Naive thymus-derived CD8-positive, alpha-beta T cell (primary cell): Measurements from ENCODE around the gene ADGB. TPM values are rescaled to one million over a fixed set of nuclear protein-coding genes. Genes with fewer than 3 reads are reported as not detected.
"Not testable (repeated sequence)": the region's sequence is repeated elsewhere in the genome, so short reads cannot be mapped to it uniquely, and the experiment has no call there.

Experiments
- ATAC-seq, 2 donors: fragments of 150-1000 bp; cut with Tn5 transposase in 1 of 2; sonication (Bioruptor Pico), chemical (Tn5 transposase) in 1 of 2; 1 replicate in 1 of 2; 2 replicates in 1 of 2; pipeline ENCODE4 v1.10.0; 2021; ENCODE audit warnings: mild to moderate bottlenecking in 2 of 2, moderate library complexity in 2 of 2
- POLR2A ChIA-PET: fragments of 350-600 bp; sonication (Branson Sonifier 250); formaldehyde crosslinking; loops from one replicate; lab custom pipeline; 2021; ENCODE audit warnings: antibody characterized with exemption; lab: Charles Lee
- DNase-seq, 10 donors: peaks; one replicate each; pipeline versions ENCODE4 v3.0.0 to v3.0.0-alpha.2; 2020 to 2022
- H3K27ac Mint-ChIP-seq, 10 donors: one replicate each; pipeline ENCODE4 v1.8.0; 2020 to 2022; ENCODE audit warnings: mild to moderate bottlenecking in 10 of 10, mixed read lengths in 10 of 10, moderate library complexity in 4 of 10, inconsistent platforms in 1 of 10
- H3K27me3 Mint-ChIP-seq, 5 donors: one replicate each; pipeline ENCODE4 v1.8.0; 2021 to 2022; ENCODE audit warnings: mixed read lengths in 5 of 5
- H3K36me3 Mint-ChIP-seq, 3 donors: one replicate each; pipeline ENCODE4 v1.8.0; 2020 to 2022; ENCODE audit warnings: mixed read lengths in 3 of 3, mild to moderate bottlenecking in 2 of 3, inconsistent platforms in 1 of 3
- H3K4me1 Mint-ChIP-seq, 4 donors: one replicate each; pipeline ENCODE4 v1.8.0; 2021 to 2022; ENCODE audit warnings: mixed read lengths in 4 of 4
- H3K4me3 Mint-ChIP-seq, 10 donors: one replicate each; pipeline ENCODE4 v1.8.0; 2020 to 2022; ENCODE audit warnings: mild to moderate bottlenecking in 10 of 10, mixed read lengths in 10 of 10, moderate library complexity in 6 of 10, inconsistent platforms in 1 of 10
- H3K9me3 Mint-ChIP-seq, 9 donors: one replicate each; pipeline ENCODE4 v1.8.0; 2020 to 2022; ENCODE audit warnings: mixed read lengths in 9 of 9, mild to moderate bottlenecking in 3 of 9, inconsistent platforms in 1 of 9, moderate library complexity in 1 of 9
- polyA plus RNA-seq, 3 donors: library from polyadenylated mRNA; unstranded; fragments of 300-500 nt; fragmentation: Illumina TruSeq; gene quantifications; one replicate each; pipeline ENCODE4 v1.2.3, GENCODE V29; 2021
- total RNA-seq, 8 experiments: library from RNA in 2 of 8; stranded (reverse) in 2 of 8; gene quantifications; one replicate each; pipeline ENCODE4 v1.2.3 and lab custom pipeline; 2021 to 2026

ADGB gene
- total and polyA plus RNA-seq, 5 experiments from 2014 or later = not detected

DNA sequence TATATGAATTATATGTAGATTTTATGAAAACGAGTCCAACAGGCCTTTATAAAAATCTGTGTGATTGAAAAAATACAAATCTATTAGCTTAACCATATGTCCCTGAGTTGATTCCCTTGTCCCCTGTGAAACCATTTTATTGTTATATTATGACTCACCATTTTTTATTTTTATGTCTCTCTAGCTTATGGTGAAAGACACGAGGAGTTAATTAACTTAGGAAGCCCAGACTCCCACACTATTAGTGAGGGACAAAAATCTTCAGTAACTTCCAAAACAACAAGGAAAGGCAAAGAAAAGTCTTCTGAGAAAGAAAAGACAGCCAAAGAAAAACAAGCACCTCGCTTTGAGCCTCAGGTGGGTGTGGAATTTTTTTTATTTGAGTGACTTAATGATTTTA lies 183.1 kb downstream of the ADGB start:
- DNase-seq = no peak
- Mint-ChIP-seq H3K9me3 (peaks cover 0 to 6% (median 0%) of the 10 kb centered on the region in 9 donors), H3K4me1 (peaks cover 0 to 6% (median 0%) of the 10 kb centered on the region in 4 donors), H3K27me3 (no peaks in the 10 kb centered on the region), H3K27ac (no peak overlapping the region), H3K4me3 (no peak overlapping the region), H3K36me3 (no peaks in the 10 kb centered on the region)
- no peak for ATAC-seq
- POLR2A ChIA-PET = no interaction called here

DNA sequence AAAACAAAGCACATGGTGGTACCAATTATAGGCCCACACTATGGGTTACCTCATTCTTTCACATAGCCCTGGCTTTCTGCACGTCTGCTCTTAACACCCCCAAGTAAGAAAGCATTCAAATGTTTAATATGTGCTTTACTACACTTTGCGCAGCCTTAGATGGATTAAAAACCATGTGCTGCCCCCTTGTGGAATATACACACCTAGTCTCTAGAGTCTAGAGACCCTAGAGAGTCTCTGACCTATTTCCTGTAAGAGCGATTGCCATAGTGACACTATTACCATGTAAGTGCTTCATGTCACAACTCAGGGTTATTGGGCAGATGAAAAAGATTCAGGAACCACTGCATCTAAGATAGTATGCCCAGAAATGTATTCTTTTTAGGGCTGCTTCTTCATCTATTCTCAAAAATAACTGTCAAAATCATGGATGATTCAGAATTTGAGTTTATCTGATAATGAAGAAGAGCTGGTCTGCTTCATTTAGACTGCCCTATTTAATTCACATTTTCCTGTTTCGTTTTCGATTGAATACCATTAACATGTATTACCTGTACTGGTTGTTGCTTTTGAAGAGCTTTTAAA lies 186.3 kb downstream of the ADGB start:
- Mint-ChIP-seq H3K36me3 (no peaks in the 10 kb centered on the region), H3K4me3 (no peak overlapping the region), H3K27me3 (peaks cover 0 to 4% (median 0%) of the 10 kb centered on the region in 5 donors), H3K27ac (no peak overlapping the region), H3K4me1 (peaks cover 0 to 6% (median 0%) of the 10 kb centered on the region in 4 donors), H3K9me3 (no peaks in the 10 kb centered on the region)
- ATAC-seq (peak; percentile 84 to 97), DNase-seq (peak in 6 of 10 donors; percentile 7 to 49 (median 26))
- POLR2A ChIA-PET = no interaction called here

DNA sequence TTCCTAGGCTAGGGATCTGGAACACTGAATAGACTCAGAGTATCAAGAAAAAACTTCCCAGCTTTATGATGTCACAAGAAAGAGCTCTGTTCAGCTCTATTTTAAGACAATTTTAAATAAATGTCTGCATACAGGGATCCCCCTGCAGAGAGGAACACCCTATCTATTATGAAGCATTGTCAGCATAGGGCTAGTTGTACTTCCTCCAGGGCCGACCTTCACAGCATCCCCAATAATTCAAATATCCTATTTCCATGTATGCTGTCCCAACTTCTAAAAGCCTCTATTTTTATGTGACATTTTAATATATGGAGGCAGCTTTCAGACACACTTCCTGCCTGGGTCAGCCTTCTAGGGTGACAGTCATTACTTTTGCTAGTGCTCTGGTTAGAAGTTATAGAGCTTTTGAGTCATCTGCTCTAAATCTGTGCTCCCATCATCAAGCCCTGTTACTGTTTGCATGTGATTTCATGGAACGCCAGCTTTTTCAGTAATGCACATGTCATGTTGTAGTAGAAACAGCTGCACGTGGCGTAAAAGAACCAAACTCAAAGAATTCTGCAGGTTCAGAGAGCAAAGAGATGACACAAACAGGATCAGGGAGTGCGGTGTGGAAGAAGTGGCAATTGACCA lies 189.2 kb downstream of the ADGB start:
- no peak for DNase-seq
- H3K4me3 Mint-ChIP-seq = no peak overlapping the region
- no peak for ATAC-seq
- POLR2A ChIA-PET = no interaction called here
- H3K9me3 Mint-ChIP-seq = peaks cover 0 to 10% (median 2%) of the 10 kb centered on the region in 9 donors
- H3K27me3 Mint-ChIP-seq = peaks cover 0 to 4% (median 0%) of the 10 kb centered on the region in 5 donors
- H3K4me1 Mint-ChIP-seq = peaks cover 0 to 6% (median 0%) of the 10 kb centered on the region in 4 donors
- H3K36me3 Mint-ChIP-seq = peaks cover 0 to 8% (median 6%) of the 10 kb centered on the region in 3 donors
- no peak overlapping the region for H3K27ac Mint-ChIP-seq

DNA sequence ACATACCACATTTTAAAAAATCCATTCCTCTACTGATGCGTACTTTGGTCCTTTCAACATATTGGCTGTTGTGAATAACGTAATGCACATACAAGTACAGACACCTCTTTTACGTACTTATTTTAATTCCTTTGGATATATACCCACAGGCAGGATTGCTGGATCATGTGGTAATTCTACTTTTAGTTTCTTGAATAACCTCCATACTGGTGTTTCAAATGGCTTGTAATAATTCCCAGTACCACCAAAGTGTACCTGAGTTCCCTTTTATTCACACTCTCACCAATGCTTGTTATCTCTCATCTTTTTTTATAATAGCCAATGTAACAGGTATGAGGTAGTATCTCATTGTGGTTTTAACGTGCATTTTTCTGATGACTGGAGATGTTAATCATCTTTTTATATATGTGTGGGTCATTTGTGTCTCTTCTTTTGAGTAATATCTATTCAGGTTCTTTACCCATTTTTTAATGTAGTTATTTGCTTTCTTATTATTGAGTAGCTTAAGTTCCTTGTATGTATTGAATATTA lies 191.9 kb downstream of the ADGB start:
- POLR2A ChIA-PET = no interaction called here

DNA sequence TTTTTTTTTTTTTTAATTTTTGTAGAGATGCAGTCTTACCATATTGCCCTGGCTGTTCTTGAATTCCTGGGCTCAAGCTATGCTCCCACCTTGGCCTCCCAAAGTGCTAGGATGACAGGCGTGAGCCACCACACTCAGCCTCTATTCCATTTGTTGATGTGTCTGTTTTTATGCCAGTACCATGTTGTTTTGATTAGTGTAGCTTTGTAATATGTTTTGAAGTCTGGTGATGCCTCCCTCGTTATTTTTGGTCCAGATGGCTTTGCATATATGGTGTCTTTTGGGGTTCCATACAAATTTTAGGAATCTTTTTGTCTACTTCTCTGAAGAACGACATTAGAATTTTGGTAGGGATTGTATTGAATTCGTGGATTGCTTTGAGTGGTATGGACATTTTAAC lies 193.2 kb downstream of the ADGB start:
- Mint-ChIP-seq H3K27ac (no peak overlapping the region), H3K4me3 (no peak overlapping the region), H3K4me1 (no peaks in the 10 kb centered on the region), H3K9me3 (peaks cover 0 to 22% (median 4%) of the 10 kb centered on the region in 9 donors), H3K27me3 (peaks cover 3 to 28% (median 4%) of the 10 kb centered on the region in 5 donors), H3K36me3 (peaks cover 0 to 19% (median 8%) of the 10 kb centered on the region in 3 donors)
- ATAC-seq = no peak
- no peak for DNase-seq
- POLR2A ChIA-PET = no interaction called here

More for the DNA sequence above, 191.9 kb downstream of the ADGB start:
- Mint-ChIP-seq H3K9me3 (peaks cover 0 to 22% (median 2%) of the 10 kb centered on the region in 9 donors), H3K4me1 (no peaks in the 10 kb centered on the region), H3K27ac (no peak overlapping the region), H3K36me3 (peaks cover 0 to 19% (median 8%) of the 10 kb centered on the region in 3 donors), H3K4me3 (no peak overlapping the region), H3K27me3 (peaks cover 2 to 15% (median 4%) of the 10 kb centered on the region in 5 donors)
- DNase-seq (no peak), ATAC-seq (no peak)

DNA sequence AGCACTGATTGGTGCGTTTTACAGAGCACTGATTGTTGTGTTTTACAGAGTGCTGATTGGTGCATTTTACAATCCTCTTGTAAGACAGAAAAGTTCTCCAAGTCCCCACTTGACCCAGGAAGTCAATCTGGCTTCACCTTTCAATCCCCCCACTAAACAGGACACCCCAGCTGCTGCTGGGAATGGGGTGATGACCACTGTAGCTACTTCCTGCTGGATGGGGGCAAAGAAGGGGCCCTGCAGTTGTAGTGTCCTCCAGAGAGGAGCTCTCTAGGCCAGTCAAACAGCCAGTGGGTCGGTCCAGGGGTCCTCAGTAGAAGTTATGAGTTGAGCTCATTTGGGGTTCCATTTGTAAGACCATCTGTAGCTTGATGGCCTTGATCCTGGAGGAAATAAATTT lies 194.4 kb downstream of the ADGB start:
- Mint-ChIP-seq H3K27me3 (peaks cover 3 to 28% (median 4%) of the 10 kb centered on the region in 5 donors), H3K9me3 (peaks cover 0 to 22% (median 4%) of the 10 kb centered on the region in 9 donors), H3K36me3 (peaks cover 0 to 19% (median 8%) of the 10 kb centered on the region in 3 donors)
- POLR2A ChIA-PET, DNase-seq, H3K4me3 Mint-ChIP-seq, H3K27ac Mint-ChIP-seq, ATAC-seq, H3K4me1 Mint-ChIP-seq: not testable (repeated sequence)

DNA sequence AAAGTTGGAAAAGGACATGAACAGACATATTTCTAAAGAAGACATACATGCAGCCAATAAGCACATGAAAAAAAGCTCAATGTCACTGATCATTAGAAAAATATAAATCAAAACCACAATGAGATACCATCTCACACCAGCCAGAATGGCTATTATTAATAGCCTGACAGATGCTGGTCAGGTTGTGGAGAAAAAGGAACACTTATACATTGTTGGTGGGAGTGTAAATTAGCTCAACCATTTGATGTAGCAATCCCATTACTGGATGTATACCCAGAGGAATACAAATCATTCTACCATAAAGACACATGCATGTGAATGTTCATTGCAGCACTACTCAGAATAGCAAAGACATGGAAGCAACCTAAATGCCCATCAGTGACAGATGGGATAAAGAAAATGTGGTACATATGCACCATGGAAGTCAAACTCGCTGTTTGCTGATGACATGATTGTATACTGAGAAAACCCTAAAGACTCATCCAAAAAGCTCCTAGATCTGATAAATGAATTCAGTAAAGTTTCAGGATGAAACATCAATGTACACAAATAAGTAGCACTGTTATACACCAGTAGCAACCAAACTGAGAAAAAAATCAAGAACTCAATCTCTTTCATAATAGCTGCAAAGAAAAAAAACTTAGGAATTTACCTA lies 196.8 kb downstream of the ADGB start:
- ATAC-seq (no peak), DNase-seq (no peak)
- Mint-ChIP-seq H3K36me3 (peaks cover 0 to 19% (median 8%) of the 10 kb centered on the region in 3 donors), H3K4me1 (no peaks in the 10 kb centered on the region), H3K4me3 (no peak overlapping the region), H3K27ac (no peak overlapping the region), H3K9me3 (peaks cover 0 to 22% (median 4%) of the 10 kb centered on the region in 9 donors), H3K27me3 (peaks cover 2 to 28% (median 4%) of the 10 kb centered on the region in 5 donors)
- POLR2A ChIA-PET = no interaction called here

DNA sequence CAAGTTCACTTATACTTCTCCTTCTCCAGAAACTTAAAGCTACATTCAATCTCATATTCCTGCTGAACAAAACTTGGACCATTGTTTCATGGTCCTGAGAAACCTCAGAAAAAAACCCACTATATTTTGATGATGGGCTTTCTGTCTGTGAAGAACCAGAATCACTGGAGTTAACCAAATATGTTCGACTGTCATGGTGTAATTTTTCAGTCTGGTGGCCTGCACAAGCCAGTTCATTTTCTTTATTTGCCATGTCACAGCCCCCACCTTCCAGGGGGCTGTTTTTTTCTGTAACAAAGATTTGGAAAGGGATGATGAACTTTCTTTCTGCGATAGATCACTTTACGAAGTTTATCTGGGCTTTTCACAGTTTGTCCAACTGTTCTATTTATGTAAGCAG lies 204.4 kb downstream of the ADGB start:
- POLR2A ChIA-PET = not testable (repeated sequence)

DNA sequence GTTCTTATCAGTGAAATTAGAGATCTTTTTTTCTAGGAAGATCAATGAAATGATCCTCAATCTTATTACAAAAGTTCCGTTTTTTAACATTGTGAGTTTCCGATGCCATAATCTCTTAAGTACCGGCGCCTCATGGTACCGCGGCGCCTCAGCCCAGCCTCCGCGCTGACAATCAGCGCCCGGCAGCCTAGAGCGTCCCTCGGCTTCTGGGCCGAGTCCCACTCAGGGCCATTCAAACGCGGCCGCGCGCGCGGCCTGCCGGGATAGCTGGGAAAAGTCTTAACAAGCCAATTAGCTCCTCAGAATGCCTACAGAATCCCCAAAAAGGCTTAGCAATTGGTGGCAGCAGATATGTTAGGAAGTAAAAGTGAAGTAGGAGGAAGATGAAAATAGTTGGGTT lies 204.8 kb downstream of the ADGB start:
- Mint-ChIP-seq H3K36me3 (no peaks in the 10 kb centered on the region), H3K4me3 (no peak overlapping the region), H3K9me3 (peaks cover 0 to 2% (median 0%) of the 10 kb centered on the region in 9 donors), H3K4me1 (no peaks in the 10 kb centered on the region), H3K27me3 (peaks cover 0 to 9% (median 0%) of the 10 kb centered on the region in 5 donors), H3K27ac (no peak overlapping the region)
- no peak for ATAC-seq
- POLR2A ChIA-PET = no interaction called here
- no peak for DNase-seq

More for the DNA sequence above, 204.4 kb downstream of the ADGB start:
- not testable (repeated sequence) for H3K4me1 Mint-ChIP-seq, H3K27me3 Mint-ChIP-seq, H3K4me3 Mint-ChIP-seq, DNase-seq, ATAC-seq, H3K36me3 Mint-ChIP-seq, H3K27ac Mint-ChIP-seq, H3K9me3 Mint-ChIP-seq

DNA sequence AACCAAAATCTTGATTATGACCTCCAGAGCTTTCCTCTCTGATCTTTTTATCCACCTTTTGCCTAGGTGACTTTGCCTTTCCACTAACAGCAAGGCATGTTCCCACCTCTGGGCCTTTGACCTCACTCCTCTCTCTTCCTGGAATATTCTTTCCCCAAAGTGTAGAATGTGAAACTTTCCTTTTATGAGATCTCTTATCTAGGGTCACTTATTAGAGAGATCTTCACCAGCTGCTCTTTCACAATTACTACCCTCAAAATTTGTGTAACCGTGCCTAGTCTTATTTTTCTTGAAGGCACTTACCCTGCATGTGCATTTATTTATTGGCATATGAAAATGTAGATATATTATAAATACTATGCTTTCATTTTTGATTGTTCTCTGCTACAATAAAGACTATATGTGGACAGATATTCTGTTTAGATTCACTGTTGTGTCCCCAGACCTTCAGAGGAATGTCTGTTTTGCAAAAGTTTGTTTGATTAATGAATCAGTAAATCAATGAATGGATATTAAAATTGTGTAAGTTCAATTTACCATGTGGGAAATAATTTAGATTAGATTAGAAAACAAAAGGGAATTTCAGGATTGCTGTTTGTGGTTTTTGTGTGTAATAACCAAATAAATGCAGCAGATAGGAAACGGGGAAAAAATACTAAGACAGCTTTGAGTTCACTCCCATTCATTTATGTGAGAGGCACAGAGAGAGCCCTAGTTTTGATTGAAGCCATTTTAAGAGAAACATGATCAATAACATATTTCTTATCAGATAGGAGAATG lies 207.0 kb downstream of the ADGB start:
- ATAC-seq (no peak), DNase-seq (no peak)
- POLR2A ChIA-PET = no interaction called here
- no peak overlapping the region for H3K27ac Mint-ChIP-seq
- H3K4me1 Mint-ChIP-seq = no peaks in the 10 kb centered on the region
- H3K27me3 Mint-ChIP-seq = peaks cover 0 to 9% (median 0%) of the 10 kb centered on the region in 5 donors
- no peak overlapping the region for H3K4me3 Mint-ChIP-seq
- no peaks in the 10 kb centered on the region for H3K36me3 Mint-ChIP-seq
- H3K9me3 Mint-ChIP-seq = peaks cover 0 to 2% (median 0%) of the 10 kb centered on the region in 9 donors

DNA sequence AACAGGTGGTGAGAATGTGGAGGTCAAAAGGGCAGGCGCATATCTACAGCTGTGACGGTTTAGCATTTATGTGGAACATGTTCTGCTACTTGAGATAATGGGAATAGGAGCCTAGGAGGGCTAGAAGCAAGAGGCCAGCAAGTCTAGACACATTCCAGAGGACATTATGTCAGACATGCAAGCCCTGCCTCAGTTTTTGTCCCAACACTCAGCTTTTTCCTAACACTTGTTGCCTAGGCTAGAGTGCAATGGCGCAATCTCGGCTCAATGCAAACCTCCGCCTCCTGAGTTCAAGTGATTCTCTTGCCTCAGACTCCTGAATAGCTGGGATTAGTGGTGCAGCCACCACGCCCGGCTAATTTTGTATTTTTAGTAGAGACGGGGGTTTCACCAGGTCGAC lies 210.2 kb downstream of the ADGB start:
- H3K9me3 Mint-ChIP-seq, H3K4me1 Mint-ChIP-seq, H3K4me3 Mint-ChIP-seq, H3K27ac Mint-ChIP-seq, ATAC-seq, DNase-seq, H3K36me3 Mint-ChIP-seq, POLR2A ChIA-PET: not testable (repeated sequence)
- H3K27me3 Mint-ChIP-seq = peaks cover 0 to 13% (median 0%) of the 10 kb centered on the region in 5 donors

DNA sequence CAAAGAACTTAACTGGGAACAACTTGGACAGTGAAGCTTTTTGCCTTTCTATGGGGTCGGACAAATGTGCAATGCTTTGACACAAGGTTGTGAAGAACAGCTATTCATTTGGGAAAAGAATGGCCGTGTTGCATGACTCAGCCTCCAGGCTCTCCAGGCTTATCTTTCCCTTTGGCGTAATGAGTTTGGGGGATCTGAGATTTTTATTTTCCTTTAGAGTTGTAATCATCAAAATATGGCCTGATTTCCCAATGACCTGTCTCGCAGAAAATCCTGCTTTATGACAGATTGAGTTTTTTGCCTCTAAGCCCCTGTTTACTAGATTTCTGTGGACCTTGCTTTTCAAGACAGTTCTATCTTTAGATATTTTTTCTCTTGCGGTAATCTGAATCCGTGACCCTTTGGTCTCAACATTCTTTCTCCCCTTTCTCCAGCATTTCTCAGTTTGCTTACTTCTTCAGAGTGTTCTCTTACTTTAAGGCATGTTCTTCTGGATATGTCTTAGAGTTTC lies 214.1 kb downstream of the ADGB start:
- ATAC-seq, DNase-seq, H3K4me3 Mint-ChIP-seq, H3K4me1 Mint-ChIP-seq, POLR2A ChIA-PET, H3K27ac Mint-ChIP-seq, H3K36me3 Mint-ChIP-seq, H3K9me3 Mint-ChIP-seq, H3K27me3 Mint-ChIP-seq: not testable (repeated sequence)
